HepG2 (cell line): ENCODE results near the gene ASAP2. TPM values are rescaled to one million over a fixed set of nuclear protein-coding genes. Genes with fewer than 3 reads are reported as not detected.

Source experiments
- BORCS8-MEF2B ChIP-seq: sonication (generic); formaldehyde crosslinking; IDR thresholded peaks from 2 replicates; pipeline ENCODE4 v1.8.0; 2022; ENCODE audit warnings: mild to moderate bottlenecking, missing genetic modification reagents
- DZIP1 ChIP-seq: sonication (generic); formaldehyde crosslinking; IDR thresholded peaks from 2 replicates; pipeline ENCODE4 v1.5.0; 2020; ENCODE audit warnings: mild to moderate bottlenecking, missing genetic modification reagents
- ELF1 ChIP-seq: sonication (generic); formaldehyde crosslinking; IDR thresholded peaks from 2 replicates; pipeline ENCODE4 v1.4.0; 2020; ENCODE audit warnings: missing genetic modification reagents
- ELF4 ChIP-seq: sonication (generic); formaldehyde crosslinking; IDR thresholded peaks from 2 replicates; pipeline ENCODE4 v1.5.0; 2020; ENCODE audit warnings: missing genetic modification reagents, mild to moderate bottlenecking, moderate library complexity, borderline replicate concordance
- HNRNPUL1 ChIP-seq: fragments of 200-400 bp; formaldehyde crosslinking; IDR thresholded peaks from 2 replicates; pipeline ENCODE4 v1.6.1; 2017; ENCODE audit warnings: low read depth, mild to moderate bottlenecking, low read length, moderate library complexity
- JUNB ChIP-seq: sonication (generic); formaldehyde crosslinking; IDR thresholded peaks from 2 replicates; pipeline ENCODE4 v1.8.0; 2022; ENCODE audit warnings: missing genetic modification reagents, mild to moderate bottlenecking, borderline replicate concordance
- MAZ ChIP-seq, 2 experiments: sonication (generic) in 1 of 2; formaldehyde crosslinking in 1 of 2; IDR thresholded peaks; 2 replicates each; pipeline versions ENCODE4 v1.5.0 to v1.6.1; 2012 to 2020; ENCODE audit warnings: low read depth in 2 of 2, mild to moderate bottlenecking in 2 of 2, borderline replicate concordance in 1 of 2, improper control_type of control experiment in 1 of 2, low read length in 1 of 2, missing genetic modification reagents in 1 of 2, moderate library complexity in 1 of 2
- NR2F2 ChIP-seq: IDR thresholded peaks from 2 replicates; pipeline ENCODE4 v1.6.1; 2012; ENCODE audit warnings: low read depth, inconsistent platforms, borderline replicate concordance
- PHF5A ChIP-seq: IDR thresholded peaks from one replicate; pipeline ENCODE4 v1.6.1; 2018; ENCODE audit warnings: low read depth, missing genetic modification reagents; ENCODE audit not compliant: unreplicated experiment
- PHF8 ChIP-seq: sonication (generic); formaldehyde crosslinking; IDR thresholded peaks from 2 replicates; pipeline ENCODE4 v1.5.0; 2020; ENCODE audit warnings: missing genetic modification reagents
- RELA ChIP-seq: sonication (generic); formaldehyde crosslinking; IDR thresholded peaks from 2 replicates; pipeline ENCODE4 v1.4.0; 2020; ENCODE audit warnings: missing genetic modification reagents
- TSC22D2 ChIP-seq: sonication (generic); formaldehyde crosslinking; IDR thresholded peaks from 2 replicates; pipeline ENCODE4 v1.5.1; 2020; ENCODE audit warnings: missing genetic modification reagents, mild to moderate bottlenecking, borderline replicate concordance
- ZBTB46 ChIP-seq: sonication (generic); formaldehyde crosslinking; IDR thresholded peaks from 2 replicates; pipeline ENCODE4 v1.4.0; 2020; ENCODE audit warnings: mild to moderate bottlenecking, missing genetic modification reagents, borderline replicate concordance
- ZC3H13 ChIP-seq: sonication (generic); formaldehyde crosslinking; IDR thresholded peaks from 2 replicates; pipeline ENCODE4 v1.8.1; 2023; ENCODE audit warnings: mild to moderate bottlenecking, missing genetic modification reagents, moderate library complexity
- ZNF12 ChIP-seq: sonication (generic); formaldehyde crosslinking; IDR thresholded peaks from 2 replicates; pipeline ENCODE4 v1.5.0; 2020; ENCODE audit warnings: missing genetic modification reagents
- ZNF280B ChIP-seq: sonication (generic); formaldehyde crosslinking; IDR thresholded peaks from 2 replicates; pipeline ENCODE4 v1.5.0; 2020; ENCODE audit warnings: missing genetic modification reagents, mild to moderate bottlenecking, borderline replicate concordance
- ZNF432 ChIP-seq: sonication (generic); formaldehyde crosslinking; IDR thresholded peaks from 2 replicates; pipeline ENCODE4 v1.5.0; 2020; ENCODE audit warnings: missing genetic modification reagents, mild to moderate bottlenecking, borderline replicate concordance
- ZNF724P ChIP-seq: sonication (generic); formaldehyde crosslinking; IDR thresholded peaks from 2 replicates; pipeline ENCODE4 v1.8.0; 2022; ENCODE audit warnings: missing genetic modification reagents, borderline replicate concordance
- ZSCAN5A ChIP-seq: sonication (generic); formaldehyde crosslinking; IDR thresholded peaks from 2 replicates; pipeline ENCODE4 v1.8.0; 2022; ENCODE audit warnings: mild to moderate bottlenecking, missing genetic modification reagents, borderline replicate concordance
- polyA plus RNA-seq, 8 experiments: library from polyadenylated mRNA; depleted of rRNA in 3 of 8; stranded (reverse) in 7 of 8; unstranded in 1 of 8; fragments of >200 nt; fragmentation: Illumina TruSeq in 4 of 8; extraction: Trizol in 4 of 8; gene quantifications; 2 replicates each; pipeline versions ENCODE4 v1.2.1 to v1.2.3, GENCODE V29; 2011 to 2016; ENCODE audit warnings: low read depth in 4 of 8, missing spikeins in 1 of 8, mixed read lengths in 1 of 8; ENCODE audit not compliant: insufficient read depth in 1 of 8
- total RNA-seq, 5 experiments: library from RNA; depleted of rRNA; stranded (reverse); fragments of >200 nt; fragmentation: Illumina TruSeq; extraction: Trizol; gene quantifications; 2 replicates each; pipeline ENCODE4 v1.2.3, GENCODE V29; 2016; ENCODE audit warnings: low read depth in 1 of 5

Gene ASAP2
- total and polyA plus RNA-seq, 2 of the 13 experiments (the other 11 are each of a cell fraction or from before 2014, with no cell fraction given): 7.3 to 22.3 TPM

- TF ChIP-seq NR2F2: no peak
- no peak for TF ChIP-seq ZSCAN5A (CRISPR knock-in tag)
- TF ChIP-seq PHF5A (CRISPR knock-in tag): no peak
- TF ChIP-seq PHF8: peak; percentile 63
- no peak for TF ChIP-seq ZNF432
- TF ChIP-seq TSC22D2 (CRISPR knock-in tag): no peak
- no peak for TF ChIP-seq HNRNPUL1
- no peak for TF ChIP-seq ZBTB46 (CRISPR knock-in tag)
- TF ChIP-seq ZNF280B (CRISPR knock-in tag): no peak
- TF ChIP-seq ELF1 (CRISPR knock-in tag): no peak
- no peak for TF ChIP-seq RELA (CRISPR knock-in tag)
- no peak for TF ChIP-seq DZIP1
- TF ChIP-seq ZC3H13 (CRISPR knock-in tag): no peak
- no peak for TF ChIP-seq JUNB (CRISPR knock-in tag)
- TF ChIP-seq BORCS8-MEF2B (CRISPR knock-in tag): no peak; the same call in 1 of the 2 replicates
- TF ChIP-seq ELF4: no peak
- TF ChIP-seq MAZ (IDR thresholded peaks at IDR 0.05; ENCODE audit: borderline replicate concordance, low read depth, low read length): peak; percentile 33; the same call in 1 of the 2 replicates
- peak; percentile 65 for TF ChIP-seq MAZ (CRISPR knock-in tag; IDR thresholded peaks at IDR 0.05; ENCODE audit: low read depth)
- 0 out of 2 replicates have a peak, but pooled peaks have one; percentile 39 for TF ChIP-seq ZNF724P
- peak; percentile 40; the same call in 1 of the 2 replicates for TF ChIP-seq ZNF12 (CRISPR knock-in tag)
Measured at GRCh38 chr2:9205963-9206948, at the start of gene ASAP2 (continued).
